HUES64 (cell line): ENCODE data around the gene MRPL16.

Source experiments
- H3K27ac ChIP-seq: 2 replicates; pipeline ENCODE4 v1.7.0; 2013; ENCODE audit warnings: low read depth, low read length, inconsistent platforms
- H3K27me3 ChIP-seq: 2 replicates; pipeline ENCODE4 v1.6.1; 2013; ENCODE audit warnings: mild to moderate bottlenecking, low read length; ENCODE audit not compliant: insufficient read depth
- H3K36me3 ChIP-seq: 2 replicates; pipeline ENCODE4 v1.6.1; 2013; ENCODE audit warnings: mild to moderate bottlenecking, low read length; ENCODE audit not compliant: insufficient read depth
- H3K4me1 ChIP-seq: 2 replicates; pipeline ENCODE4 v1.6.1; 2013; ENCODE audit warnings: mild to moderate bottlenecking, low read length, moderate library complexity; ENCODE audit not compliant: insufficient read depth
- H3K4me3 ChIP-seq: 2 replicates; pipeline ENCODE4 v1.5.1; 2013; ENCODE audit warnings: mild to moderate bottlenecking, low read length, moderate library complexity
- H3K9ac ChIP-seq: 2 replicates; pipeline ENCODE4 v1.6.1; 2013; ENCODE audit warnings: mild to moderate bottlenecking, low read depth, low read length
- H3K9me3 ChIP-seq: 2 replicates; pipeline ENCODE4 v1.6.1; 2013; ENCODE audit warnings: low read depth, low read length; ENCODE audit not compliant: insufficient read depth
- WGBS: fragments of 150-250, 120-280 bp; methylation state at CpG from one replicate; pipeline ENCODE4 v1.1.7; 2013; ENCODE audit warnings: missing lambda C conversion rate; 5-methylcytosine and 5-hydroxymethylcytosine counted together

The MRPL16 gene

DNA sequence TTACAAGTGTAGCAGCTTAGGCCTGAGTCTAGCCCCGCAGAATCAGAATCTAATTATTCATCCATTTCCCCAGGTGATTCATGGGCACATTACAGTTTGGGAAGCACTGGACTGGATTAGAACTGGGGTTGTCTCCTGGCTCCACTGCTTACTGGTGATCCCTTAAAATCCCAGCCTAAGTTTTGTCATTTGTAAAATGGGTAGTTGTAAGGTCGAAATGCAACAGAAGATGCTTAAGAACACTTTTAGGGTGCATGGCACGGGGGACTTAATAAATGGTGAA lies 54.1 kb downstream of the MRPL16 start:
- Histone ChIP-seq H3K36me3 (no peaks in the 10 kb centered on the region), H3K9me3 (no peaks in the 10 kb centered on the region), H3K4me3 (peak overlapping the region; percentile 86), H3K9ac (no peak overlapping the region), H3K27me3 (peaks cover 4% of the 10 kb centered on the region; the same call in 1 of the 2 replicates), H3K4me1 (peaks cover 21% of the 10 kb centered on the region; the same call in 1 of the 2 replicates), H3K27ac (no peak overlapping the region)
- 66% methylated on average over 3 of the region's 3 CpGs for WGBS
